Kidney glomerular epithelial cell (primary cell): Measurements from ENCODE around the gene MPRIP.
A peak's percentile ranks its signal among the peaks of the same experiment; 100 is the strongest.

ENCODE experiments used
- DNase-seq: peaks from one replicate; lab custom pipeline; 2025; lab: John Stamatoyannopoulos, UW

Gene MPRIP

DNA sequence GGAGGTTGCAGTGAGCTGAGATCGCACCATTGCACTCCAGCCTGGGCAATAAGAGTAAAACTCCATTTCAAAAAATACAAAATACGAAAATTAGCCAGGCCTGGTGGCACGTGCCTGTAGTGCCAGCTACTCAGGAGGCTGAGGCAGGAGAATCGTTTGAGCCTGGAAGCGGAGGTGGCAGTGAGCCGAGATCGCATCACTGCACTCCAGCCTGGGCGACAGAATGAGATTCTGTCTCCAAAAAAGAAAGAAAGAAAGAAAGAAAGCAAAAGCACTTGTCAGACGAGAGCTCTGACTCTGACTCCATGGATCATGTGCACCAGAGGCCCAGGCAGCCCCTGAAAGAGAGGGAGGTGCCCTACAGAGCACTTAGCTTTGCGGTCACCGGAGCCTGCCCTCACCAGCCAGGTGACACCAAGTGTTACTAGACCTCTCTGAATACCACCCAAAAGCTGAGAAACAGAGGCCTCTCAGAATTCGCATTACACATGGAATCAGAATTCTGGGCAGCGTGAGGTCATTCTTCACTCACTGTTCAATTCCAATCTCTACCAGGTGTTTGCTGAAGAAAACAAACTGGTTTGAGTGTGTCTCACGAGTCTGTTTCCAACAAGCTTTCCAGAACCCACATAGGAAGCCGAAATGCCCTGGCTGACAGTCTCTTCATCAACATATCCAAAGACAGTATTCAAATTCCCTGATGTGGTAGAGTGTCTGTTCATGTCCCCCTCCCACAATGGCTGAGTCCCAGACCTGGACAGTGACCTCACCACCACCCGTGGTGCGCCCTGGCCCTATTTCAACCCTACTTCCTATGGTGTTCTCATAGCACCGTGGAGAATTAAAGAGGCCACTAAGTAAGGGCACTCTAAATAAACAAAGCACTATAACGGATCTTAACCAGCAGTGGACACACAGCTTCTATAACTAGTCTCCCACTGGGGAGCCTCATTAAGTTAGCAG, 193.2 kb downstream of the MPRIP start:
- peak; percentile 19 for DNase-seq

DNA sequence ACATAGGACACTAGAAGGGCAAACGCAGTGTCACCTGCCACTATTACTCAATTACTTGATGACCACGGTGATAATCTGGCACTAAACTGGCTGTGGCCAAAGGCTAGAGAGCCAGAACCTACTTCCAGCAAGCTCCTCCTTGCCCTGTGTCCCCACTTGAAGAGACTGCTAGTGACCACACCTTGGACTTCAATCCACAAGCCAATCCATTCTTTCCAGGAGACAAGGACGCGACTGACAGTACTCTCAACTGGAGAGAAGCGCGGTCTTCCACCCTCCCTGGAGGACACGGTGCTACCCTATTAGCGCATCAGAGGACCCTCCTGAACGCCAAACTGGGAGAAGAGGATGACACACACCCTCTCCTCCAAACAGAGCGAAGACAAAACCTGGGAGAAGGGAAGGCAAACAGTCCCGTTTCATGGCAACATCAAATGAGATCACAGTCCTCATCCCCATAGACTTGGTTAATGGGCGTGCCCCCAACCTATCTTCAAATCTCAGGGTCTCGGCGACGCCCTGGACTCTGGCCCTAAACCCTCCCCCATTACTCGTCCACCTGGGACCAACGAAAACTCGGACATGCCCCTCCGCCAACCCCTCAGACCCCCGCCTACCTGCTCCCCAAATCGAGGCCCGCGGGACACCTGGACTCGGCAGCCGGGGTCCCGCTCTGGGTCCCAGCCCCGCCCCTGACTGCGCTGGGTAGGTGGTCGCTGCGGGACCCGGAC, 194.2 kb downstream of the MPRIP start:
- peak; percentile 9 for DNase-seq

DNA sequence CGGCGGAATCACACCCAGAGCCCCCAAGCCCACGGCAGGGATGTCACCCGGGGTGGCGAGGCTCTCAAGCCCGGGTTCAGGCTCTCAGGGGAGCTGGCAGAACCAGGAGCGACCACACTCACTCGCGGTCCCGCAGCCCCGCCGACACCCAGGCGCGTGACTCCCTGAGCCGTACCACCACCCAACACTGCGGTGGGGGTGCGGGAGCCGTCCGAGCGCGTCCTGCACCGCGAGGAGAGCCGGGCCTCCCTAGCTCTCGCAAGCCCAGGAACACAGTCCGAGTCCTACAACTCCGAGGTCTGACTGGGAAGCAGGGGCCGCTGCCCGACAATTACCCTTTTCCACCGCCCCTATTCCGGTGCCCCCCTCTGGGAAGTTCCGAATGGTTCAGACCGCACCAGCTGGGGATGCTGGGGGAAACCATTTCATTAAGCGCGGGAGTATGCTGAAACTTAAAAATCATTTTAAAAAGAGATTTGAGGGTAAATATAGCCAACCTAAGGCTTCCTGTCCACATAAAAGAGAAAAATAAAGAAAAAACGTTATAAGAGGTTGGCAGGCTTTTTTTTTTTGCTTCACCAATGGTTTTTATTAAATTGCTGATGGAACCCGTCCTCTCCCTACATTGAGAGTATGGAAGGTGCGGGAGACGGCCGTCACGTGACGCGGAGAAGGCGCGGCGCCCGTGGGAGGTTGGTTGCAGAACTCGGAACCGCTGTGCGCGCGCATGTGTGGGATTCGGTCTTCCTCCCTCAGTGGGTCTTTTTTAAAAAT, 195.0 kb downstream of the MPRIP start, which contains the start of gene FLCN:
Gene FLCN, minus strand, starts transcription at position 143 of the 774 bp plus-strand sequence. CDS start 9,031 bp downstream, outside the sequence.
- DNase-seq = peak; percentile 94

DNA sequence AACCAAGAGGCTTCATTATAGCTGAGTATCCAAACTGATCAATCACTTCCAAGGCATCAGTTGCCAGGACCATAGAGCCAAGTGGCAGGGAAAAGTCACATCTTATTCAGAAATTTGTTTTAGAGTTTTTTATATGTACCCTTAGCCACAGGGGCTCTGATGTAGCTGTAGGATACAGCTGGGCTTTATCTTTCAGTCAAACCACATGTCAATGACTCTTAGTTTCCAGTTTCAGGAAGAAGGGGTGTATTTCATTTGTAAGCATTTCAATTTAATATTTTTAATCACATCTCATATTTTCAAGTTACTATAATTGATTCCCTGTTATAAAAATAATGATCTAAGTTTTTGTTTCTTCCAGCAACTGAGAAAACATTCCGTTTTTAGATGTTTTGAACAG, 197.6 kb downstream of the MPRIP start:
- no peak for DNase-seq

DNA sequence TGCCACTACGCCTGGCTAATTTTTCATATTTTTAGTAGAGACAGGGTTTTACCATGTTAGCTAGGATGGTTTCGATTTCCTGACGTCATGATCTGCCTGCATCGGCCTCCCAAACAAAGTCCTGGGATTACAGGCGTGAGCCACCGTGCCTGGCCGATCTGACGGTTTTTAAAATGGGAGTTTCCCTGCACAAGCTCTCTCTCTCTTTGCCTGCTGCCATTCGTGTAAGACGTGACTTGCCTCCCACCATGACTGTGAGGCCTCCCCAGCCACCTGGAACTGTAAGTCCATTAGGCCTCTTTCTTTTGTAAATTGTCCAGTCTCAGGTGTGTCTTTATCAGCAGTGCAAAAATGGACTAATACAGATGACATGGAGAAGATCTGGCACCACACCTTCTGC, 199.4 kb downstream of the MPRIP start:
- DNase-seq = no peak

DNA sequence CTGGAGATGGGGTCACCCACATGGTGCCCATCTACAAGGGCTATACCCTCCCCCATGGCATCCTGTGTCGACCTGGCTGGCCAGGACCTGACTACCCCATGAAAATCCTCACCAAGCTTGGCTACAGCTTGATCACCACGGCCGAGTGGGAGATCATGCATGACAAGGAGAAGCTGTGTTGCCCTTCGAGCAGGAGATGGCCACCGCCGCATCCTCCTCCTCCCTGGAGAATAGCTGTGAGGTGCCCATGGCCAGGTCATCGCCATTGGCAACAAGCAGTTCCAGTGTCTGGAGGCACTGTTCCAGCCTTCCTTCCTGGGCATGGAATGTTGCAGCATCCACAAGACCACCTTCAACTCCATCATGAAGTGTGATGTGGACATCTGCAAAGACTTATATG, 200.0 kb downstream of the MPRIP start:
- DNase-seq = no peak
